ENCODE data around the gene DPAGT1. TPM values are rescaled to one million over a fixed set of nuclear protein-coding genes. Genes with fewer than 3 reads are reported as not detected.

DPAGT1 gene
- total RNA-seq, 1 experiment from 2014 or later = 63.5 TPM

DNA sequence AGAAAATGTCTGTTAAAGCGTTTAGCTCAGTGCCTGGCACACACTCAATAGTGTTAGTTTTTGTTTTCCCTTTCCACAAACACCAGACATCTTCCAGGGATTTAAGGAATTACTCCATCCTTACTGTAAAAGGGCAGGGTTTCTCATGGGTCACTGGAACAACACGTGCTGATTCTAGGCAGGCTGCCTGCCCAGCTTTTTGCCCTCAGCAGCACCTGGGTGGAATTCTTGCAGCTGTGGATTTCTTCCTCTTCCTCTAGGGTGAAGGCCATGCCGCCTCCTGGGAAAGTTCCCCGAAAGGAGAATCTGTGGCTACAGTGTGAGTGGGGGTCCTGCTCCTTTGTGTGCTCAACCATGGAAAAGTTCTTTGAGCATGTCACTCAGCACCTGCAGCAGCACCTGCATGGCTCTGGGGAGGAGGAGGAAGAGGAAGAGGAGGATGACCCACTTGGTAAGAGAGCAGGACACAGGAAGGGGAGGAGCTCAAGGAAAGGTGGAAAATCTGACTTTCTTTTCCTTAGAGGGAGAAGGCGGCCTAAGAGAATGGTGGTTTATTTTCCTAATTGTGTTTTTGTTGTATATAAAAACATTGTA is 25.1 kb upstream of the DPAGT1 start:
- H3K4me3 Mint-ChIP-seq = no peak overlapping the region
- DNase-seq (ENCODE audit: low spot score) (no peak), ATAC-seq (no peak)
- POLR2A ChIA-PET = interaction anchor here (0.5 to 0.7 kb wide), 2 partner anchors 24 to 70 kb away, joined by 6 to 7 read pairs; no protein-coding TSS in a partner anchor
- peaks cover 9% of the 10 kb centered on the region for H3K4me1 Mint-ChIP-seq
- TF ChIP-seq, protein P1, sequence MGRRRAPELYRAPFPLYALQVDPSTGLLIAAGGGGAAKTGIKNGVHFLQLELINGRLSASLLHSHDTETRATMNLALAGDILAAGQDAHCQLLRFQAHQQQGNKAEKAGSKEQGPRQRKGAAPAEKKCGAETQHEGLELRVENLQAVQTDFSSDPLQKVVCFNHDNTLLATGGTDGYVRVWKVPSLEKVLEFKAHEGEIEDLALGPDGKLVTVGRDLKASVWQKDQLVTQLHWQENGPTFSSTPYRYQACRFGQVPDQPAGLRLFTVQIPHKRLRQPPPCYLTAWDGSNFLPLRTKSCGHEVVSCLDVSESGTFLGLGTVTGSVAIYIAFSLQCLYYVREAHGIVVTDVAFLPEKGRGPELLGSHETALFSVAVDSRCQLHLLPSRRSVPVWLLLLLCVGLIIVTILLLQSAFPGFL (CRISPR knock-in tag; IDR thresholded peaks at IDR 0.05; ENCODE audit: borderline replicate concordance) = no peak
- no peak for TF ChIP-seq ZNF121 (CRISPR knock-in tag; IDR thresholded peaks at IDR 0.05)
- TF ChIP-seq, protein P2, sequence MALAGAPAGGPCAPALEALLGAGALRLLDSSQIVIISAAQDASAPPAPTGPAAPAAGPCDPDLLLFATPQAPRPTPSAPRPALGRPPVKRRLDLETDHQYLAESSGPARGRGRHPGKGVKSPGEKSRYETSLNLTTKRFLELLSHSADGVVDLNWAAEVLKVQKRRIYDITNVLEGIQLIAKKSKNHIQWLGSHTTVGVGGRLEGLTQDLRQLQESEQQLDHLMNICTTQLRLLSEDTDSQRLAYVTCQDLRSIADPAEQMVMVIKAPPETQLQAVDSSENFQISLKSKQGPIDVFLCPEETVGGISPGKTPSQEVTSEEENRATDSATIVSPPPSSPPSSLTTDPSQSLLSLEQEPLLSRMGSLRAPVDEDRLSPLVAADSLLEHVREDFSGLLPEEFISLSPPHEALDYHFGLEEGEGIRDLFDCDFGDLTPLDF (CRISPR knock-in tag; IDR thresholded peaks at IDR 0.05) = no peak
- no peak for TF ChIP-seq MXD4 (CRISPR knock-in tag; IDR thresholded peaks at IDR 0.05; ENCODE audit: borderline replicate concordance)
- TF ChIP-seq, protein P3, sequence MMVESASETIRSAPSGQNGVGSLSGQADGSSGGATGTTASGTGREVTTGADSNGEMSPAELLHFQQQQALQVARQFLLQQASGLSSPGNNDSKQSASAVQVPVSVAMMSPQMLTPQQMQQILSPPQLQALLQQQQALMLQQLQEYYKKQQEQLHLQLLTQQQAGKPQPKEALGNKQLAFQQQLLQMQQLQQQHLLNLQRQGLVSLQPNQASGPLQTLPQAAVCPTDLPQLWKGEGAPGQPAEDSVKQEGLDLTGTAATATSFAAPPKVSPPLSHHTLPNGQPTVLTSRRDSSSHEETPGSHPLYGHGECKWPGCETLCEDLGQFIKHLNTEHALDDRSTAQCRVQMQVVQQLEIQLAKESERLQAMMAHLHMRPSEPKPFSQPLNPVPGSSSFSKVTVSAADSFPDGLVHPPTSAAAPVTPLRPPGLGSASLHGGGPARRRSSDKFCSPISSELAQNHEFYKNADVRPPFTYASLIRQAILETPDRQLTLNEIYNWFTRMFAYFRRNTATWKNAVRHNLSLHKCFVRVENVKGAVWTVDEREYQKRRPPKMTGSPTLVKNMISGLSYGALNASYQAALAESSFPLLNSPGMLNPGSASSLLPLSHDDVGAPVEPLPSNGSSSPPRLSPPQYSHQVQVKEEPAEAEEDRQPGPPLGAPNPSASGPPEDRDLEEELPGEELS (CRISPR knock-in tag; IDR thresholded peaks at IDR 0.05) = no peak
- TF ChIP-seq, protein P4, sequence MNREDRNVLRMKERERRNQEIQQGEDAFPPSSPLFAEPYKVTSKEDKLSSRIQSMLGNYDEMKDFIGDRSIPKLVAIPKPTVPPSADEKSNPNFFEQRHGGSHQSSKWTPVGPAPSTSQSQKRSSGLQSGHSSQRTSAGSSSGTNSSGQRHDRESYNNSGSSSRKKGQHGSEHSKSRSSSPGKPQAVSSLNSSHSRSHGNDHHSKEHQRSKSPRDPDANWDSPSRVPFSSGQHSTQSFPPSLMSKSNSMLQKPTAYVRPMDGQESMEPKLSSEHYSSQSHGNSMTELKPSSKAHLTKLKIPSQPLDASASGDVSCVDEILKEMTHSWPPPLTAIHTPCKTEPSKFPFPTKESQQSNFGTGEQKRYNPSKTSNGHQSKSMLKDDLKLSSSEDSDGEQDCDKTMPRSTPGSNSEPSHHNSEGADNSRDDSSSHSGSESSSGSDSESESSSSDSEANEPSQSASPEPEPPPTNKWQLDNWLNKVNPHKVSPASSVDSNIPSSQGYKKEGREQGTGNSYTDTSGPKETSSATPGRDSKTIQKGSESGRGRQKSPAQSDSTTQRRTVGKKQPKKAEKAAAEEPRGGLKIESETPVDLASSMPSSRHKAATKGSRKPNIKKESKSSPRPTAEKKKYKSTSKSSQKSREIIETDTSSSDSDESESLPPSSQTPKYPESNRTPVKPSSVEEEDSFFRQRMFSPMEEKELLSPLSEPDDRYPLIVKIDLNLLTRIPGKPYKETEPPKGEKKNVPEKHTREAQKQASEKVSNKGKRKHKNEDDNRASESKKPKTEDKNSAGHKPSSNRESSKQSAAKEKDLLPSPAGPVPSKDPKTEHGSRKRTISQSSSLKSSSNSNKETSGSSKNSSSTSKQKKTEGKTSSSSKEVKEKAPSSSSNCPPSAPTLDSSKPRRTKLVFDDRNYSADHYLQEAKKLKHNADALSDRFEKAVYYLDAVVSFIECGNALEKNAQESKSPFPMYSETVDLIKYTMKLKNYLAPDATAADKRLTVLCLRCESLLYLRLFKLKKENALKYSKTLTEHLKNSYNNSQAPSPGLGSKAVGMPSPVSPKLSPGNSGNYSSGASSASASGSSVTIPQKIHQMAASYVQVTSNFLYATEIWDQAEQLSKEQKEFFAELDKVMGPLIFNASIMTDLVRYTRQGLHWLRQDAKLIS (CRISPR knock-in tag; IDR thresholded peaks at IDR 0.05; ENCODE audit: borderline replicate concordance) = no peak
- no peak for TF ChIP-seq SP1 (CRISPR knock-in tag; conservative IDR thresholded peaks at IDR 0.05)
- TF ChIP-seq, protein P5, sequence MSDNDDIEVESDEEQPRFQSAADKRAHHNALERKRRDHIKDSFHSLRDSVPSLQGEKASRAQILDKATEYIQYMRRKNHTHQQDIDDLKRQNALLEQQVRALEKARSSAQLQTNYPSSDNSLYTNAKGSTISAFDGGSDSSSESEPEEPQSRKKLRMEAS (CRISPR knock-in tag; IDR thresholded peaks at IDR 0.05) = no peak
- TF ChIP-seq ZNF138 (CRISPR knock-in tag; conservative IDR thresholded peaks at IDR 0.05) = no peak
- no peak for TF ChIP-seq PRRX2 (CRISPR knock-in tag; IDR thresholded peaks at IDR 0.05)
- TF ChIP-seq, protein P6, sequence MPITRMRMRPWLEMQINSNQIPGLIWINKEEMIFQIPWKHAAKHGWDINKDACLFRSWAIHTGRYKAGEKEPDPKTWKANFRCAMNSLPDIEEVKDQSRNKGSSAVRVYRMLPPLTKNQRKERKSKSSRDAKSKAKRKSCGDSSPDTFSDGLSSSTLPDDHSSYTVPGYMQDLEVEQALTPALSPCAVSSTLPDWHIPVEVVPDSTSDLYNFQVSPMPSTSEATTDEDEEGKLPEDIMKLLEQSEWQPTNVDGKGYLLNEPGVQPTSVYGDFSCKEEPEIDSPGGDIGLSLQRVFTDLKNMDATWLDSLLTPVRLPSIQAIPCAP (CRISPR knock-in tag; IDR thresholded peaks at IDR 0.05) = no peak
- no peak for TF ChIP-seq JUN (CRISPR knock-in tag; IDR thresholded peaks at IDR 0.05)
- TF ChIP-seq, protein P7, sequence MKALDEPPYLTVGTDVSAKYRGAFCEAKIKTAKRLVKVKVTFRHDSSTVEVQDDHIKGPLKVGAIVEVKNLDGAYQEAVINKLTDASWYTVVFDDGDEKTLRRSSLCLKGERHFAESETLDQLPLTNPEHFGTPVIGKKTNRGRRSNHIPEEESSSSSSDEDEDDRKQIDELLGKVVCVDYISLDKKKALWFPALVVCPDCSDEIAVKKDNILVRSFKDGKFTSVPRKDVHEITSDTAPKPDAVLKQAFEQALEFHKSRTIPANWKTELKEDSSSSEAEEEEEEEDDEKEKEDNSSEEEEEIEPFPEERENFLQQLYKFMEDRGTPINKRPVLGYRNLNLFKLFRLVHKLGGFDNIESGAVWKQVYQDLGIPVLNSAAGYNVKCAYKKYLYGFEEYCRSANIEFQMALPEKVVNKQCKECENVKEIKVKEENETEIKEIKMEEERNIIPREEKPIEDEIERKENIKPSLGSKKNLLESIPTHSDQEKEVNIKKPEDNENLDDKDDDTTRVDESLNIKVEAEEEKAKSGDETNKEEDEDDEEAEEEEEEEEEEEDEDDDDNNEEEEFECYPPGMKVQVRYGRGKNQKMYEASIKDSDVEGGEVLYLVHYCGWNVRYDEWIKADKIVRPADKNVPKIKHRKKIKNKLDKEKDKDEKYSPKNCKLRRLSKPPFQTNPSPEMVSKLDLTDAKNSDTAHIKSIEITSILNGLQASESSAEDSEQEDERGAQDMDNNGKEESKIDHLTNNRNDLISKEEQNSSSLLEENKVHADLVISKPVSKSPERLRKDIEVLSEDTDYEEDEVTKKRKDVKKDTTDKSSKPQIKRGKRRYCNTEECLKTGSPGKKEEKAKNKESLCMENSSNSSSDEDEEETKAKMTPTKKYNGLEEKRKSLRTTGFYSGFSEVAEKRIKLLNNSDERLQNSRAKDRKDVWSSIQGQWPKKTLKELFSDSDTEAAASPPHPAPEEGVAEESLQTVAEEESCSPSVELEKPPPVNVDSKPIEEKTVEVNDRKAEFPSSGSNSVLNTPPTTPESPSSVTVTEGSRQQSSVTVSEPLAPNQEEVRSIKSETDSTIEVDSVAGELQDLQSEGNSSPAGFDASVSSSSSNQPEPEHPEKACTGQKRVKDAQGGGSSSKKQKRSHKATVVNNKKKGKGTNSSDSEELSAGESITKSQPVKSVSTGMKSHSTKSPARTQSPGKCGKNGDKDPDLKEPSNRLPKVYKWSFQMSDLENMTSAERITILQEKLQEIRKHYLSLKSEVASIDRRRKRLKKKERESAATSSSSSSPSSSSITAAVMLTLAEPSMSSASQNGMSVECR (CRISPR knock-in tag; IDR thresholded peaks at IDR 0.05; ENCODE audit: borderline replicate concordance) = no peak
- TF ChIP-seq MYBL2 (CRISPR knock-in tag; IDR thresholded peaks at IDR 0.05) = no peak
- no peak for TF ChIP-seq GABPB1 (CRISPR knock-in tag; IDR thresholded peaks at IDR 0.05)
- TF ChIP-seq, protein P8, sequence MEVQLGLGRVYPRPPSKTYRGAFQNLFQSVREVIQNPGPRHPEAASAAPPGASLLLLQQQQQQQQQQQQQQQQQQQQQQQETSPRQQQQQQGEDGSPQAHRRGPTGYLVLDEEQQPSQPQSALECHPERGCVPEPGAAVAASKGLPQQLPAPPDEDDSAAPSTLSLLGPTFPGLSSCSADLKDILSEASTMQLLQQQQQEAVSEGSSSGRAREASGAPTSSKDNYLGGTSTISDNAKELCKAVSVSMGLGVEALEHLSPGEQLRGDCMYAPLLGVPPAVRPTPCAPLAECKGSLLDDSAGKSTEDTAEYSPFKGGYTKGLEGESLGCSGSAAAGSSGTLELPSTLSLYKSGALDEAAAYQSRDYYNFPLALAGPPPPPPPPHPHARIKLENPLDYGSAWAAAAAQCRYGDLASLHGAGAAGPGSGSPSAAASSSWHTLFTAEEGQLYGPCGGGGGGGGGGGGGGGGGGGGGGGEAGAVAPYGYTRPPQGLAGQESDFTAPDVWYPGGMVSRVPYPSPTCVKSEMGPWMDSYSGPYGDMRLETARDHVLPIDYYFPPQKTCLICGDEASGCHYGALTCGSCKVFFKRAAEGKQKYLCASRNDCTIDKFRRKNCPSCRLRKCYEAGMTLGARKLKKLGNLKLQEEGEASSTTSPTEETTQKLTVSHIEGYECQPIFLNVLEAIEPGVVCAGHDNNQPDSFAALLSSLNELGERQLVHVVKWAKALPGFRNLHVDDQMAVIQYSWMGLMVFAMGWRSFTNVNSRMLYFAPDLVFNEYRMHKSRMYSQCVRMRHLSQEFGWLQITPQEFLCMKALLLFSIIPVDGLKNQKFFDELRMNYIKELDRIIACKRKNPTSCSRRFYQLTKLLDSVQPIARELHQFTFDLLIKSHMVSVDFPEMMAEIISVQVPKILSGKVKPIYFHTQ (CRISPR knock-in tag; IDR thresholded peaks at IDR 0.05) = no peak
- no peak for TF ChIP-seq ZBTB21 (CRISPR knock-in tag; IDR thresholded peaks at IDR 0.05; ENCODE audit: borderline replicate concordance)
- TF ChIP-seq ZNF423 (CRISPR knock-in tag; IDR thresholded peaks at IDR 0.05) = no peak
- H3K9me3 Mint-ChIP-seq = no peaks in the 10 kb centered on the region
- CTCF ChIA-PET = interaction anchor here (0.8 to 2.0 kb wide), 6 partner anchors 18 to 211 kb away, joined by 3 to 8 read pairs (median 3); a partner anchor contains a TSS
- no peaks in the 10 kb centered on the region for H3K27me3 Mint-ChIP-seq (ENCODE audit: low read depth)
- peaks cover 38% of the 10 kb centered on the region for H3K36me3 Mint-ChIP-seq
- H3K27ac Mint-ChIP-seq = peak overlapping the region; percentile 47

All from WTC11 (cell line).